Lower lobe of right lung (tissue), 2 donors: ENCODE data around the gene ADGRV1. TPM values are rescaled to one million over a fixed set of nuclear protein-coding genes. Genes with fewer than 3 reads are reported as not detected.
A peak's percentile ranks its signal among the peaks of the same experiment; 100 is the strongest.

ENCODE experiments used
- ATAC-seq, 2 donors: fragments of 200-7000 bp; cut with Tn5 transposase; one replicate each; pipeline ENCODE4 v1.9.1; 2020 to 2022; ENCODE audit warnings: mild to moderate bottlenecking in 2 of 2, moderate library complexity in 2 of 2
- DNase-seq: peaks from one replicate; pipeline ENCODE4 v3.0.0-alpha.2; 2020
- H3K27ac ChIP-seq: fragments of 200-600 bp; one replicate; pipeline ENCODE4 v1.8.0; 2022
- H3K27me3 ChIP-seq: fragments of 200-600 bp; one replicate; pipeline ENCODE4 v1.8.0; 2022; ENCODE audit warnings: low read depth
- H3K36me3 ChIP-seq: fragments of 200-600 bp; one replicate; pipeline ENCODE4 v1.8.0; 2022; ENCODE audit warnings: mild to moderate bottlenecking
- H3K4me1 ChIP-seq: fragments of 200-600 bp; one replicate; pipeline ENCODE4 v1.8.0; 2022
- H3K4me3 ChIP-seq: fragments of 200-600 bp; one replicate; pipeline ENCODE4 v1.8.0; 2022; ENCODE audit warnings: mild to moderate bottlenecking
- H3K9me3 ChIP-seq: fragments of 200-600 bp; one replicate; pipeline ENCODE4 v1.8.0; 2022
- intact Hi-C: fragments of 100-400 bp; cut with DNase I; formaldehyde crosslinking; loops from one replicate; pipeline ENCODE4 v1.11.0; 2022
- total RNA-seq: library from RNA; stranded (reverse); fragmentation: NEBNext Ultra II Directional; extraction: Animal tissue kit (Norgen Biotek cat#: 25700); gene quantifications from one replicate; pipeline ENCODE4 v1.2.1, GENCODE V29; 2021
- TF ChIP-seq, protein P1 (sequence below): fragments of 200-600 bp; IDR thresholded peaks from one replicate; pipeline ENCODE4 v1.8.0; 2022; ENCODE audit warnings: antibody characterized with exemption, mild to moderate bottlenecking
- donor health status: DM: no; HTN: yes; CAD: no; lungs with severe emphysema.

Gene ADGRV1
- total RNA-seq, 1 donor from 2014 or later = 49.7 TPM

DNA sequence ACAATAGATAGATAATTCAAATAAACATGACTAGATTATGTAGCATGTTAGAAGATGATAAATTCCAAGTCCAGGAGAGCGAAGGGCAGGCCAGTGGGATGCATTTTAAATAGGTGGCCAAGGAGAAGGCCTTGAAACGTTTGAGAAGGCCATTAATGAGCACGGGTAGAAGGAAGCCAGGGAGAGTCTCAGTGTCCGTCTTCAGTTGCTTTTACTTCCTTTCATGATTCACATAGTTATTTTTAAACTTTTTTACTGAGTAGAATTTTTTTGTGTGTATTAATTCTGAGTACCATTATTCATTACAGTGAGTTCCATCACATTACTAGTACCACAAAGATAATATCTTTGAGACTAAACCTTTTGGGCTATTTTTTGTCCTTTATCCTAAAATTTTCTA lies 565.3 kb downstream of the ADGRV1 start:
- Histone ChIP-seq H3K9me3 (no peaks in the 10 kb centered on the region), H3K4me1 (peaks cover 49% of the 10 kb centered on the region), H3K27ac (no peak overlapping the region), H3K27me3 (no peaks in the 10 kb centered on the region), H3K36me3 (no peaks in the 10 kb centered on the region), H3K4me3 (no peak overlapping the region)
- intact Hi-C loops = no loop called here
- DNase-seq = no peak
- TF ChIP-seq, protein P1, sequence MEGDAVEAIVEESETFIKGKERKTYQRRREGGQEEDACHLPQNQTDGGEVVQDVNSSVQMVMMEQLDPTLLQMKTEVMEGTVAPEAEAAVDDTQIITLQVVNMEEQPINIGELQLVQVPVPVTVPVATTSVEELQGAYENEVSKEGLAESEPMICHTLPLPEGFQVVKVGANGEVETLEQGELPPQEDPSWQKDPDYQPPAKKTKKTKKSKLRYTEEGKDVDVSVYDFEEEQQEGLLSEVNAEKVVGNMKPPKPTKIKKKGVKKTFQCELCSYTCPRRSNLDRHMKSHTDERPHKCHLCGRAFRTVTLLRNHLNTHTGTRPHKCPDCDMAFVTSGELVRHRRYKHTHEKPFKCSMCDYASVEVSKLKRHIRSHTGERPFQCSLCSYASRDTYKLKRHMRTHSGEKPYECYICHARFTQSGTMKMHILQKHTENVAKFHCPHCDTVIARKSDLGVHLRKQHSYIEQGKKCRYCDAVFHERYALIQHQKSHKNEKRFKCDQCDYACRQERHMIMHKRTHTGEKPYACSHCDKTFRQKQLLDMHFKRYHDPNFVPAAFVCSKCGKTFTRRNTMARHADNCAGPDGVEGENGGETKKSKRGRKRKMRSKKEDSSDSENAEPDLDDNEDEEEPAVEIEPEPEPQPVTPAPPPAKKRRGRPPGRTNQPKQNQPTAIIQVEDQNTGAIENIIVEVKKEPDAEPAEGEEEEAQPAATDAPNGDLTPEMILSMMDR = no peak
- no peak for ATAC-seq

DNA sequence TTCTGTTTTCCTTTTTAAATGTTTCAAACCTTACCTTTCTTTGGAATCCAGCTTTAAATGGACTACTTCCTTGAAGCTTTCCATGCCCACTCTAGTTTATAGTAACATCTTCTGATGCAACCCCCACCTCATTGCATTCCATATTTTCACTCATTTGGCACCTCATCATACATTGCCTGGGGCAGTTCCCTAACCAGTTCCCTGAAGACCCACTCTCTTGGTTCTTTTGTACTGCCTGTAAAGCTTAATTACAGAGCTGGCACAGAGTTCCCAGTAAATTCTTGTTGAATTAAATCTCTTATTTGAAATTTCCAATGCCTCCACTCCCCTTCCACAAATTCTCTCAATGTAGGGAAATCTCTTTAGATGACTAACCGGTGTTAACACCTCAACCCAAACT lies 567.3 kb downstream of the ADGRV1 start:
- Histone ChIP-seq H3K27ac (peak overlapping the region; percentile 46), H3K4me1 (peaks cover 35% of the 10 kb centered on the region), H3K36me3 (no peaks in the 10 kb centered on the region)

DNA sequence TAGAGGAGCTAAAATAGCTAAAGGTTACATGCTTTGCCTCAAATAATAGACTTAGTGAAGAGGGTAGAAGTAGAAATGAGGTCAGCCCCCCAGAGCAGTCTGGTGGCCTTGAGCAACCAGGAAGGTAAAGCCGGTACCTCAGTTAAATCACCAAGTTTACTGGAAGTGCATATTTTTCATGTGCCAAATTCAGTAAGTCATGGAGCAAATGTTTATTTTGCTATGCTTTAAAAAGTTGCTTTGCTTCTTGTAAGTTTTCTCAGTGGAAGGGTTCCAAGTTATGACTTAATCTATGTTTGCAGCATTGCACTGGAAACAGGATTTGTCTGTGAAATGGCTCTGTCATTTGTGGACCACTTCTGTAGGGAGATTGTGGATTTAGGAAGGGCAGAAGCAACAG lies 567.9 kb downstream of the ADGRV1 start:
- H3K27ac ChIP-seq = peak overlapping the region; percentile 46
- intact Hi-C loops = no loop called here
- no peaks in the 10 kb centered on the region for H3K36me3 ChIP-seq
- H3K4me1 ChIP-seq = peaks cover 35% of the 10 kb centered on the region
- TF ChIP-seq, protein P1 = no peak
- no peaks in the 10 kb centered on the region for H3K27me3 ChIP-seq
- H3K9me3 ChIP-seq = no peaks in the 10 kb centered on the region
- peak; percentile 58 to 91 for ATAC-seq
- no peak for DNase-seq
- H3K4me3 ChIP-seq = no peak overlapping the region

More for the DNA sequence above, 567.3 kb downstream of the ADGRV1 start:
- ATAC-seq (peak in 1 of 2 donors; percentile 21), DNase-seq (no peak)
- intact Hi-C loops = no loop called here
- no peaks in the 10 kb centered on the region for H3K9me3 ChIP-seq
- TF ChIP-seq, protein P1 = no peak
- H3K4me3 ChIP-seq = no peak overlapping the region
- H3K27me3 ChIP-seq = no peaks in the 10 kb centered on the region

DNA sequence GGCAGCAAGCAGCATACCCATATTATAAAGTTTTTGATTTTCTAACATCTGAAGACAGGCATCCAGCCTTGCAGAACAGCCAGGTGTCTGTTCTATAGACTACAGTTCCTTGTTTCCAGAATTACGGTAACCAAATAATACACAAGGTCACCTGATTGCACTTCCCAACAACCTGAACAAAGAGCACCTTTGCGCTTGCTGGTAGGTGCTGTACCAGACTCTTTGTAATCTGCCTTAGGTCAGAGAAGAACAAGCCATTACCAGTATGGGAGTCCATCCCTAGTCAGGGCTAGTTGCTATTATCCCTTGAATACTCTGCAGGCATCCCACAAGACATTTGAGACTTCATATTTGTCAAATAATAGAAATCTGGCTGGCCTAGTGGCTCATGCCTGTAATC lies 568.3 kb downstream of the ADGRV1 start:
- H3K27me3 ChIP-seq = no peaks in the 10 kb centered on the region
- no peaks in the 10 kb centered on the region for H3K9me3 ChIP-seq
- DNase-seq (no peak), ATAC-seq (peak; percentile 29 to 54)
- TF ChIP-seq, protein P1 = no peak
- H3K27ac ChIP-seq = peak overlapping the region; percentile 46
- no peak overlapping the region for H3K4me3 ChIP-seq
- H3K4me1 ChIP-seq = peaks cover 35% of the 10 kb centered on the region
- no peaks in the 10 kb centered on the region for H3K36me3 ChIP-seq
- intact Hi-C loops = no loop called here

DNA sequence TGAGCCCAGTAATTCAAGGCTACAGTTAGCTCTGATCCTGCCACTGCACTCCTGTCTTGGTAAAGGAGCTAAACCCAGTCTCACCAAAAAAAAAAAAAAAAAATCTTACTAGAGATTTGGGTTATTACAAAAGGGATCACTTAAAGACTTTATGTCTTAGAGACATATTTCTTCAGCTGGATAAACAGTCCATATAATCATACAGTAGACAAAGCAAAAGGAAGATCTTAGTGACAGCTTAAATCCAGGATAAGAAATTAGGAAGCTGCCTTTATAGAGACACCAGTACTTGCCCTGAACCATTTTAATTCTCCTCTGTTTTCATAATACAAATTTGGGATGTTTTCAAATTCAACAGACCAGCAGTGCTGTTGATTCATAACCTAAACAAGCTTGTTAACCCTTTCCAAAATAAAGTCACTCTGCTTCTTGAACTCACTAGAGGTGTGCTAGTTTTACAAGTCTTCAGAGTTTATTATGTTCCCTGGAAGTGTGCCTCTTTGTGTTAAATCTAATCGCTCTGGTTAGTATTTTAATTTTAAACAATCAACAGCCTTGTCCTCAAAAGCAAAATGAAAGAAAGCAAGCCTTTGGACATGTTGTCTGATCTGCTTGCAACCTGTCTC lies 569.0 kb downstream of the ADGRV1 start:
- Histone ChIP-seq H3K4me3 (no peak overlapping the region), H3K9me3 (no peaks in the 10 kb centered on the region), H3K27ac (peak overlapping the region; percentile 46), H3K27me3 (no peaks in the 10 kb centered on the region), H3K4me1 (peaks cover 29% of the 10 kb centered on the region), H3K36me3 (no peaks in the 10 kb centered on the region)
- intact Hi-C loops = no loop called here
- DNase-seq (no peak), ATAC-seq (peak in 1 of 2 donors; percentile 3)
- TF ChIP-seq, protein P1 = no peak
